Eye (tissue), 1 donor: Measurements from ENCODE around the gene CREB1.
"Not testable (repeated sequence)": the region's sequence is repeated elsewhere in the genome, so short reads cannot be mapped to it uniquely, and the experiment has no call there.

Source experiments
- DNase-seq: peaks from one replicate; pipeline ENCODE4 v3.0.0-alpha.2; 2015

Gene CREB1

GRCh38 chr2:207621501-207622039 is 91.8 kb downstream of the CREB1 start:
- DNase-seq = no peak

DNA sequence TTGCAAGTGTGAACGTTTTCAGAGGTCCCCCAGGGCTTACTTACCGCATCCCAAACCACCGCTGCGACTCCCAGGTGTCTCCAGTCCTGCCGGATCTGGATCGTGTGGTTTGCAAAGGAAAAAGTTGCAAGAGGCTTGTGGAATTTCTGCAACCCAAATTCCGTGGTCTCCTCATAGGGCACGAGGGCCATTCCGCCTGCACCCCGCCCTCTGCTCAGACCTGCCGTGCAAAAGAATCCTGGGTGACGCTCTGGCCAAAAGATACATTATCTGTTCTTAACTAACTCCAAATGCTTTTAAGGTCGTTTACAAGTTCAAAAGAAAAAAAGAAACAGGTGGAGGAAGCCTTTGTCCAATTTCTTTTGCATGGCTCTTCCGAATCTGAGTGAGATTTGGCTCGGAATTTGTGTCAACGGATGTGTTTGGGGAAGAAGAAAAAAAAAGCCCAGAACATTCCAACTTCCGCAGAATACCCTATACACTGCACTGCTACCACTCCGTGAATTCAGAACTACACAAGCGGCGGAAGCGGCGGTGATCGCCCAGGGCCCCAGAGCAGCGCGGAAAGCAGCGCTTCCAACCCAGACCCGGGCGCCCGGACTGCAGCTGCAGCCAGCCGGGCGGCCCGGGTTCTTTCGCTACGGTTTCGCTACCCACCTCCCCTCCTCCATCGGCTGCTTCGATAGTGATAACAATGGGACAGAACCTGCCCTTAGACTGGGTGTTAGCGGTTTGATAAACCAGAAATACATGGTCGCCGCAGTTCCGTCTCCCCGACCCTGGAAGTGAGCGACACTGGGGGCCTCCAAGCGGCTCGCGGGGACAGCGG is 94.6 kb downstream of the CREB1 start:
- peak; percentile 85 for DNase-seq

- peak; percentile 93 for DNase-seq
Observed at GRCh38 chr2:207625014-207625907, 95.5 kb downstream of the CREB1 start, which contains the start of gene METTL21A. Gene METTL21A (minus strand): TSS chr2:207625394. CDS start chr2:207624375, 1,019 bp downstream.

DNA sequence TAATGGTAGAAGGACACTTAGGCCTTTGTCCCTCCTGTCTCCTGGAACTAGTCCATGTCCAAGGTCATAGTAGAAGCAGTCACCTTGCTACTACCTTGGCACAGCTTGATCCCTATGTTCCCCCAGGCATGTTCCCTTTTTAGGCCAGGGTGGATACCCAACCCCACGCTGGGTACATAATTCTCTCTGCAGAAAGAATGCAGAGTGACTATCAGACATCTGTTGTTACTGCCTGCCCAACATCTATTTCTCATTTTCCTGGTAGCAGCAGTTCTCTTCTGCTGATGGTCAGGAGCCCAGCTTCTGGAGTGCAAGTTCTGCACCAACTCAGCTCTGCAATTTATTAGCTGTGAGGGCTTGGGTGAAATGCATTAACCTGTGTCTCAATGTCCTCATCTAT is 99.8 kb downstream of the CREB1 start:
- DNase-seq = no peak

GRCh38 chr2:207630491-207630890 is 100.7 kb downstream of the CREB1 start:
- DNase-seq = peak; percentile 38

- no peak for DNase-seq
Observed at GRCh38 chr2:207632575-207633493, 103.1 kb downstream of the CREB1 start.

GRCh38 chr2:207633686-207634085 is 103.9 kb downstream of the CREB1 start:
- no peak for DNase-seq

GRCh38 chr2:207635468-207636200 is 105.9 kb downstream of the CREB1 start:
- DNase-seq = no peak

DNA sequence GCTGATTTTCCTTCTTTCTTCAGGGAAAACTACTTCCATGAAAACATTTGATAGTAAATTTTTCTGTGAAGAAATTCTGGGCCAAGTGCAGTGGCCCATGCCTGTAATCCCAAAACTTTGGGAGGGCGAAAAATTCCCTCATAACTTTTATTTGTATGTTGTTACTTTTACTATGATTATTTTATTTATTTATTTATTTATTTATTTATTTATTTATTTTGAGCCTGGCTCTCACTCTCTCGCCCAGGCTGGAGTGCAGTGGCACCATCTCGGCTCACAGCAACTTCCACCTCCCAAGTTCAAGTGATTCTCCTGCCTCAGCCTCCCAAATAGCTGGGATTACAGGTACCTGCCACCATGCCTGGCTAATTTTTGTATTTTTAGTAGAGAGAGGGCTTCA is 109.5 kb downstream of the CREB1 start:
- not testable (repeated sequence) for DNase-seq

DNA sequence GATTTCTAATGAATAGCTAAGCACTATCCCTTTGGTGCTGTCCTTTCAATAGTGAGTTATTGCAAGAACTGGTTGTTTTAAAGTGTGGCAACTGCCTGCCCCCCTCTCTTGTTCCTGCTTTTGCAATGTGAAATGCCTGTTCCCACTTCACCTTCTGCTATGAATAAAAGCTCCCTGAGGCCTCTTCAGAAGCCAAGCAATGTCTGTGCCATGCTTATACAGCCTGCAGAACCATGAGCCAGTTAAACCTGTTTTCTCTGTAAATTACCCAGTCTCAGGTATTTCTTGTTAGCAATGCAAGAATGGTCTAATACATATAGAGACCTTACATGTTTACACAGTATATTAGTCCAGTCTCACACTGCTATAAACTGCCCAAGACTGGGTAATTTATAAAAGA is 110.4 kb downstream of the CREB1 start:
- DNase-seq = no peak

GRCh38 chr2:207640661-207641060 is 110.9 kb downstream of the CREB1 start:
- DNase-seq = no peak

GRCh38 chr2:207643892-207644291 is 114.1 kb downstream of the CREB1 start:
- DNase-seq = no peak

DNA sequence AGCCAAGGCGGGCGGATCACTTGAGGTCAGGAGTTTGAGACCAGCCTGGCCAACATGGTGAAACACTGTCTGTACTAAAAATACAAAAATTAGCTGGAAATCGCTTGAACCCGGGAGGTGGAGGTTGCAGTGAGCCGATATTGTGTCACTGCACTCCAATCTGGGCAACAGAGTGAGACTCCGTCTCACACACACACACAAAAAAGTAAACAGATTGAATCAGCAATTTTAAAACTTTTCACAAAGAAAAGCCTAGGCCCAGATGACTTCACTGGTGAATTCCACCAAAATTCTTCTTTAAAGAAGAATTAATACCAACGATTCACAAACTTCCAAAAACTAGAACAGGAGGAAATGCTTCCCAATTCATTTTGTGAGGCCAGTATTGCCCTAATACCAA is 116.8 kb downstream of the CREB1 start:
- DNase-seq = not testable (repeated sequence)
